ENCODE measurements around the gene AP5B1.
A peak's percentile ranks its signal among the peaks of the same experiment; 100 is the strongest.

AP5B1 gene

DNA sequence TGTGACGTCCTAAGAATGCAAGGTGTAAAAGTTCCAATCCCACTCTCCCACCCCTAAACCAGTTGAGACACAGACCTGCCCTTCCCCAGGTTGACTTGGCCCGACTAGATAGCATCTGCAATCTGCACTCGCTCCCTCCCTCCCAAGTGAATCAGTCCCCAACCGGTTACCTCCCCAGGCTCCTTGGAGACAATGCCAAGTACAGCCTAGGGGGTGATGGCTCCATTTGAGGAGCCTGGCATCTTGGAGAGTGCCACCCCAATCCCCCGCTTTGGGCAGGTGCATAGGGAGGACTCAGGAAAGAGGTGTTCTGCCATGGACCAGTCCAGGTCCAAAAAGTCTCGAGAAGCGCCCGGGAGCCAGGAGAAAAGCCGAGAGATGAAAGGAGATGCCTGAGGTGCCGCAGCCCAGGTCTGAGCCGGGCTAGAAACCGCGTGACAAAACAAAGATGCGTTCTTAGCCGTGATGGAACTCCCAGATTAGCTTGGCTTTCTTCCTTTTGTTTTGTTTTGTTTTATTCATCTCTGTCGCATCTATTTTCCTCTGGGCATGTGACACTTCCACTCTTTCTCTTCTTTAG, 34.3 kb upstream of the AP5B1 start:
- Histone ChIP-seq H3K4me1 (ENCODE audit: control insufficient read depth, insufficient read depth, low read length) (no peaks in the 10 kb centered on the region; the same call in 1 of the 2 replicates), H3K27ac (ENCODE audit: extremely low read depth, low read depth, low read length) (no peak overlapping the region), H3K9me3 (ENCODE audit: control insufficient read depth, insufficient read depth, low read depth, low read length) (no peaks in the 10 kb centered on the region), H3K4me3 (ENCODE audit: low read depth, low read length) (no peak overlapping the region), H3K36me3 (ENCODE audit: control insufficient read depth in 2 of 2, insufficient read depth in 1 of 2, low read length in 2 of 2) (no peaks in the 10 kb centered on the region)
- ChIA-PET CTCF (interaction anchor here (0.6 to 5.4 kb wide), 4 partner anchors 11 to 158 kb away, joined by 3 to 45 read pairs (median 22); partner anchors contain the start of genes AP5B1 and KAT5), POLR2A (no interaction called here)
- no peak for TF ChIP-seq ZSCAN30 (tag by site-specific recombination; IDR thresholded peaks at IDR 0.05)
- no peak for TF ChIP-seq ZNF473 (tag by site-specific recombination; IDR thresholded peaks at IDR 0.05)
- no peak for TF ChIP-seq ZNF571 (tag by site-specific recombination; IDR thresholded peaks at IDR 0.05)
- TF ChIP-seq ZNF701 (tag by site-specific recombination; IDR thresholded peaks at IDR 0.05) = no peak
- TF ChIP-seq ZNF2 (tag by site-specific recombination; IDR thresholded peaks at IDR 0.05) = no peak
- no peak for TF ChIP-seq SALL2 (tag by site-specific recombination; IDR thresholded peaks at IDR 0.05; ENCODE audit: borderline replicate concordance)
- TF ChIP-seq ZNF214 (tag by site-specific recombination; IDR thresholded peaks at IDR 0.05; ENCODE audit: borderline replicate concordance) = no peak

DNA sequence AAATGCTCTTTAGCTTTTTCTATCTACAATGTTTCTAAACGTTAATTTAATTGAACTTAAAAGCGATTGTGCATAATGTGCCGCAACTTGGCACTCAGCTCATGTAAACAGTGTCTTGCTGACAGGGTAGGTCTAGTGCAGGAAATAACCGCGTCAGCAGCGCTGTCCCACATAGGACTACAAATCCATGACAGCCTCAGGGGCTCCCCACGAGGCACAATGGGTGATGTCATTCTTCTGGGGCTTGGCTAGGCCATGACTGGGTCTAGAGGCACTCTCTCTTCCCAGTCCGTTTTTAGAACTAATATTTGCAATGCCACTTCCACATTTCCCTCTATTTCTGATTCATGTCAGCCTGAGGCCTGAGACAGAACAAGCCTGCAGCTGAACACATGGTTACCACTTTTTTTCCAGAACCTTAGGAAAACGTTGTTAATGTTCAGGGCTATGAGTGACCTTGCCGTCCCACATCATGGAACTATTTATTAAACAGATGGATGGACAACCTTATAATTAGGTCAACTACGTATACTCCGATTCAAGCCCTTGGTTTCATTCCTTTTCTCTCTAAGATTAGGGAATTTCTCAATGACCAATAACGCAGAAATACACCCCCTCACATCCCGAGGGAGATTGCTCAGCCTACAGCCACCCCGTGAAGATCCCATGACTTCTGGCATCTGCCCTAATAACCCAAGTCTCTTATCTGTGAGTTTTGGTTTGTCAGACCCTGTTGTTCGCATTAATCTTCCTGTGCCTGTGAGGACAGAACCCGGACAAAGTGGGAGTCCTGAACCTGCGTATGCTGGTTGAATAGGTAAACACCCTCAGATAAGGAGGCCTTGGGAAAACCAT, 33.6 kb upstream of the AP5B1 start:
- no peaks in the 10 kb centered on the region; the same call in 1 of the 2 replicates for H3K4me1 ChIP-seq (ENCODE audit: control insufficient read depth, insufficient read depth, low read length)
- POLR2A ChIA-PET = interaction anchor here (1.4 kb wide), 1 partner anchor 95 kb away, joined by 4 read pairs; no protein-coding TSS in a partner anchor
- no peak overlapping the region for H3K4me3 ChIP-seq (ENCODE audit: low read depth, low read length)
- TF ChIP-seq, protein P1, sequence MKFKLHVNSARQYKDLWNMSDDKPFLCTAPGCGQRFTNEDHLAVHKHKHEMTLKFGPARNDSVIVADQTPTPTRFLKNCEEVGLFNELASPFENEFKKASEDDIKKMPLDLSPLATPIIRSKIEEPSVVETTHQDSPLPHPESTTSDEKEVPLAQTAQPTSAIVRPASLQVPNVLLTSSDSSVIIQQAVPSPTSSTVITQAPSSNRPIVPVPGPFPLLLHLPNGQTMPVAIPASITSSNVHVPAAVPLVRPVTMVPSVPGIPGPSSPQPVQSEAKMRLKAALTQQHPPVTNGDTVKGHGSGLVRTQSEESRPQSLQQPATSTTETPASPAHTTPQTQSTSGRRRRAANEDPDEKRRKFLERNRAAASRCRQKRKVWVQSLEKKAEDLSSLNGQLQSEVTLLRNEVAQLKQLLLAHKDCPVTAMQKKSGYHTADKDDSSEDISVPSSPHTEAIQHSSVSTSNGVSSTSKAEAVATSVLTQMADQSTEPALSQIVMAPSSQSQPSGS (tag by site-specific recombination; IDR thresholded peaks at IDR 0.05; ENCODE audit: low read depth) = peak; percentile 79
- no peak for TF ChIP-seq ZNF529 (tag by site-specific recombination; IDR thresholded peaks at IDR 0.05; ENCODE audit: insufficient replicate concordance)
- no peaks in the 10 kb centered on the region for H3K9me3 ChIP-seq (ENCODE audit: control insufficient read depth, insufficient read depth, low read depth, low read length)
- CTCF ChIA-PET = interaction anchor here (0.6 to 5.4 kb wide), 6 partner anchors 30 to 103 kb away, joined by 3 to 45 read pairs (median 6); partner anchors contain the start of genes AP5B1 and KAT5
- no peaks in the 10 kb centered on the region for H3K36me3 ChIP-seq (ENCODE audit: control insufficient read depth in 2 of 2, insufficient read depth in 1 of 2, low read length in 2 of 2)
- H3K27ac ChIP-seq (ENCODE audit: extremely low read depth, low read depth, low read length) = no peak overlapping the region

DNA sequence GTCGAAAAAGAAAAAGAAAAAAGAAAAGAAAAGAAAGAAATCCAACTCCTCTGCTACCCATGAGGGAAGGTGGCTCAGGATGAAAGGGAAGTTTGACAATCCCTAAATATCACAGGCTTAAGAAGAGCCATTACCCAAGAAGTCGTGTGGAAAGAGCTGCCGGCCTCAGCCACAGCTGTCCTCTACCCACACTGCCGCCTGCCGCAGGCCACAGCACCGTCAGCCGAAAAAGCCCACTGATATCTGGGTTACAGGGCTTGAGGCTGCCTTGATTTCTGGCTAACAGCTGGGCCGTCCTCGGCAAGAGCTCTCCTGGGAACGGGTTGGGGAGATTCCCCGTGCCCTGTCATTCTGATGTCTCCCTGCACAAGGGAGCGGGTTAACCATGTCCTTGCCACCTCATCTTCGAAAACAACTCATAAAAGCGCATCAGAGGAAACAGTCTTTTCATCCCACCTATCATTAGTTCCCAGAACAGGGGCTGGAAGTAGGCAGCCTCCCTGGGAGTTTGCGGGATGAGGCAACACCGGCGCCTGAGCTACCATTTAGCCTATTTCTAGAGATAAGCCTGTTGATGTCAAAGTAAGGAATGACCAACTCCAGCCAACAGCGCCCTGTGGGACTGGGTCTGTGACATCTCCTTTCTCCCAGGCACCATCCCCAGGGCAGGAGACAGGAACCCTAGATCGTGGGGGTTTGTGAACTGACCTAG, 31.1 kb upstream of the AP5B1 start:
- ChIA-PET CTCF (interaction anchor here (0.6 to 1.7 kb wide), 3 partner anchors 14 to 346 kb away, joined by 3 to 10 read pairs (median 3); partner anchors contain the start of gene KAT5), POLR2A (no interaction called here)
- Histone ChIP-seq H3K36me3 (ENCODE audit: control insufficient read depth in 2 of 2, insufficient read depth in 1 of 2, low read length in 2 of 2) (no peaks in the 10 kb centered on the region), H3K4me1 (ENCODE audit: control insufficient read depth, insufficient read depth, low read length) (no peaks in the 10 kb centered on the region), H3K27ac (ENCODE audit: extremely low read depth, low read depth, low read length) (no peak overlapping the region), H3K9me3 (ENCODE audit: control insufficient read depth, insufficient read depth, low read depth, low read length) (no peaks in the 10 kb centered on the region), H3K4me3 (ENCODE audit: low read depth, low read length) (no peak overlapping the region)
- TF ChIP-seq, protein P2, sequence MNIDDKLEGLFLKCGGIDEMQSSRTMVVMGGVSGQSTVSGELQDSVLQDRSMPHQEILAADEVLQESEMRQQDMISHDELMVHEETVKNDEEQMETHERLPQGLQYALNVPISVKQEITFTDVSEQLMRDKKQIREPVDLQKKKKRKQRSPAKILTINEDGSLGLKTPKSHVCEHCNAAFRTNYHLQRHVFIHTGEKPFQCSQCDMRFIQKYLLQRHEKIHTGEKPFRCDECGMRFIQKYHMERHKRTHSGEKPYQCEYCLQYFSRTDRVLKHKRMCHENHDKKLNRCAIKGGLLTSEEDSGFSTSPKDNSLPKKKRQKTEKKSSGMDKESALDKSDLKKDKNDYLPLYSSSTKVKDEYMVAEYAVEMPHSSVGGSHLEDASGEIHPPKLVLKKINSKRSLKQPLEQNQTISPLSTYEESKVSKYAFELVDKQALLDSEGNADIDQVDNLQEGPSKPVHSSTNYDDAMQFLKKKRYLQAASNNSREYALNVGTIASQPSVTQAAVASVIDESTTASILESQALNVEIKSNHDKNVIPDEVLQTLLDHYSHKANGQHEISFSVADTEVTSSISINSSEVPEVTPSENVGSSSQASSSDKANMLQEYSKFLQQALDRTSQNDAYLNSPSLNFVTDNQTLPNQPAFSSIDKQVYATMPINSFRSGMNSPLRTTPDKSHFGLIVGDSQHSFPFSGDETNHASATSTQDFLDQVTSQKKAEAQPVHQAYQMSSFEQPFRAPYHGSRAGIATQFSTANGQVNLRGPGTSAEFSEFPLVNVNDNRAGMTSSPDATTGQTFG (tag by site-specific recombination; IDR thresholded peaks at IDR 0.05; ENCODE audit: borderline replicate concordance) = no peak
- no peak for TF ChIP-seq ZNF214 (tag by site-specific recombination; IDR thresholded peaks at IDR 0.05; ENCODE audit: borderline replicate concordance)
- TF ChIP-seq ZNF138 (tag by site-specific recombination; IDR thresholded peaks at IDR 0.05; ENCODE audit: borderline replicate concordance) = no peak
- TF ChIP-seq, protein P3, sequence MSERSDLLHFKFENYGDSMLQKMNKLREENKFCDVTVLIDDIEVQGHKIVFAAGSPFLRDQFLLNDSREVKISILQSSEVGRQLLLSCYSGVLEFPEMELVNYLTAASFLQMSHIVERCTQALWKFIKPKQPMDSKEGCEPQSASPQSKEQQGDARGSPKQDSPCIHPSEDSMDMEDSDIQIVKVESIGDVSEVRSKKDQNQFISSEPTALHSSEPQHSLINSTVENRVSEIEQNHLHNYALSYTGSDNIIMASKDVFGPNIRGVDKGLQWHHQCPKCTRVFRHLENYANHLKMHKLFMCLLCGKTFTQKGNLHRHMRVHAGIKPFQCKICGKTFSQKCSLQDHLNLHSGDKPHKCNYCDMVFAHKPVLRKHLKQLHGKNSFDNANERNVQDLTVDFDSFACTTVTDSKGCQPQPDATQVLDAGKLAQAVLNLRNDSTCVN (tag by site-specific recombination; optimal IDR thresholded peaks at IDR 0.05) = no peak
- no peak for TF ChIP-seq ZNF510 (tag by site-specific recombination; IDR thresholded peaks at IDR 0.05; ENCODE audit: insufficient replicate concordance)
- TF ChIP-seq, protein P4, sequence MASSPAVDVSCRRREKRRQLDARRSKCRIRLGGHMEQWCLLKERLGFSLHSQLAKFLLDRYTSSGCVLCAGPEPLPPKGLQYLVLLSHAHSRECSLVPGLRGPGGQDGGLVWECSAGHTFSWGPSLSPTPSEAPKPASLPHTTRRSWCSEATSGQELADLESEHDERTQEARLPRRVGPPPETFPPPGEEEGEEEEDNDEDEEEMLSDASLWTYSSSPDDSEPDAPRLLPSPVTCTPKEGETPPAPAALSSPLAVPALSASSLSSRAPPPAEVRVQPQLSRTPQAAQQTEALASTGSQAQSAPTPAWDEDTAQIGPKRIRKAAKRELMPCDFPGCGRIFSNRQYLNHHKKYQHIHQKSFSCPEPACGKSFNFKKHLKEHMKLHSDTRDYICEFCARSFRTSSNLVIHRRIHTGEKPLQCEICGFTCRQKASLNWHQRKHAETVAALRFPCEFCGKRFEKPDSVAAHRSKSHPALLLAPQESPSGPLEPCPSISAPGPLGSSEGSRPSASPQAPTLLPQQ (tag by site-specific recombination; IDR thresholded peaks at IDR 0.05) = no peak
- TF ChIP-seq, protein P5, sequence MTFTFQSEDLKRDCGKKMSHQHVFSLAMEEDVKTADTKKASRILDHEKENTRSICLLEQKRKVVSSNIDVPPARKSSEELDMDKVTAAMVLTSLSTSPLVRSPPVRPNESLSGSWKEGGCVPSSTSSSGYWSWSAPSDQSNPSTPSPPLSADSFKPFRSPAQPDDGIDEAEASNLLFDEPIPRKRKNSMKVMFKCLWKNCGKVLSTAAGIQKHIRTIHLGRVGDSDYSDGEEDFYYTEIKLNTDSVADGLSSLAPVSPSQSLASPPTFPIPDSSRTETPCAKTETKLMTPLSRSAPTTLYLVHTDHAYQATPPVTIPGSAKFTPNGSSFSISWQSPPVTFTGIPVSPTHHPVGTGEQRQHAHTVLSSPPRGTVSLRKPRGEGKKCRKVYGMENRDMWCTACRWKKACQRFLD (tag by site-specific recombination; IDR thresholded peaks at IDR 0.05) = no peak
- TF ChIP-seq ZNF341 (tag by site-specific recombination; IDR thresholded peaks at IDR 0.05; ENCODE audit: low read depth) = no peak

Data from HEK293 (cell line).